HEK293 (cell line): Measurements from ENCODE around the gene ZNF76.

Source experiments
- CTCF ChIA-PET: fragments of 350-600 bp; formaldehyde crosslinking; extraction: SDS; loops from one replicate; lab custom pipeline; 2021; ENCODE audit warnings: antibody characterized with exemption; lab: Yijun Ruan, JAX
- POLR2A ChIA-PET: fragments of 300-600 bp; formaldehyde crosslinking; extraction: SDS; loops from one replicate; lab custom pipeline; 2020; ENCODE audit warnings: antibody characterized with exemption, inconsistent platforms; lab: Yijun Ruan, JAX
- H3K27ac ChIP-seq: fragments of 200-500 bp; sonication (Bioruptor generic); 2 replicates; pipeline ENCODE4 v1.5.1; 2014; ENCODE audit warnings: low read depth, low read length, control low read depth, inconsistent platforms; ENCODE audit errors: extremely low read depth
- H3K36me3 ChIP-seq, 2 experiments: fragments of 200-500 bp in 1 of 2; sonication (Bioruptor generic) in 1 of 2; 1 replicate in 1 of 2; 2 replicates in 1 of 2; pipeline ENCODE4 v1.5.1; 2014 to 2017; ENCODE audit warnings: inconsistent platforms in 2 of 2, low read length in 2 of 2; ENCODE audit not compliant: control insufficient read depth in 2 of 2, insufficient read depth in 1 of 2
- H3K4me1 ChIP-seq: fragments of 200-500 bp; sonication (Bioruptor generic); 2 replicates; pipeline ENCODE4 v1.5.1; 2014; ENCODE audit warnings: mild to moderate bottlenecking, low read length, inconsistent platforms; ENCODE audit not compliant: control insufficient read depth, insufficient read depth
- H3K4me3 ChIP-seq: 2 replicates; pipeline ENCODE4 v1.5.1; 2011; ENCODE audit warnings: low read depth, mild to moderate bottlenecking, control low read depth, low read length, moderate library complexity
- H3K9me3 ChIP-seq: fragments of 200-500 bp; sonication (Bioruptor generic); 2 replicates; pipeline ENCODE4 v1.5.1; 2014; ENCODE audit warnings: low read depth, low read length, inconsistent platforms; ENCODE audit not compliant: control insufficient read depth, insufficient read depth
- EGR2 ChIP-seq: fragments of 450-650 bp; formaldehyde crosslinking; IDR thresholded peaks from 2 replicates; pipeline ENCODE4 v1.5.1; 2016; ENCODE audit warnings: low read depth, missing biosample characterization, missing genetic modification characterization
- INSM2 ChIP-seq: fragments of 450-650 bp; formaldehyde crosslinking; IDR thresholded peaks from 2 replicates; pipeline ENCODE4 v1.5.1; 2016; ENCODE audit warnings: missing biosample characterization, missing genetic modification characterization
- KLF1 ChIP-seq: fragments of 450-650 bp; formaldehyde crosslinking; IDR thresholded peaks from 2 replicates; pipeline ENCODE4 v1.5.1; 2016; ENCODE audit warnings: missing biosample characterization, missing genetic modification characterization
- KLF9 ChIP-seq: fragments of 450-650 bp; formaldehyde crosslinking; IDR thresholded peaks from 2 replicates; pipeline ENCODE4 v1.5.1; 2016; ENCODE audit warnings: missing biosample characterization, missing genetic modification characterization, low read depth
- MZF1 ChIP-seq: fragments of 450-650 bp; formaldehyde crosslinking; IDR thresholded peaks from 2 replicates; pipeline ENCODE4 v1.5.1; 2017; ENCODE audit warnings: missing biosample characterization, missing genetic modification characterization, borderline replicate concordance
- PATZ1 ChIP-seq: fragments of 450-650 bp; formaldehyde crosslinking; IDR thresholded peaks from 2 replicates; pipeline ENCODE4 v1.5.1; 2016; ENCODE audit warnings: missing biosample characterization, missing genetic modification characterization
- SP2 ChIP-seq: fragments of 450-650 bp; formaldehyde crosslinking; IDR thresholded peaks from 2 replicates; pipeline ENCODE4 v1.5.1; 2016; ENCODE audit warnings: missing biosample characterization, missing genetic modification characterization
- SP3 ChIP-seq: fragments of 450-650 bp; formaldehyde crosslinking; IDR thresholded peaks from 2 replicates; pipeline ENCODE4 v1.5.1; 2016; ENCODE audit warnings: missing biosample characterization, missing genetic modification characterization
- TRIM28 ChIP-seq: IDR thresholded peaks from 2 replicates; pipeline ENCODE4 v1.6.1; 2011; ENCODE audit warnings: low read length, control low read depth, borderline replicate concordance
- YY1 ChIP-seq: fragments of 450-650 bp; formaldehyde crosslinking; IDR thresholded peaks from 2 replicates; pipeline ENCODE4 v1.5.1; 2018; ENCODE audit warnings: missing biosample characterization, missing genetic modification characterization
- ZBTB17 ChIP-seq: fragments of 450-650 bp; formaldehyde crosslinking; IDR thresholded peaks from 2 replicates; pipeline ENCODE4 v1.5.1; 2016; ENCODE audit warnings: missing biosample characterization, missing genetic modification characterization
- ZBTB49 ChIP-seq: fragments of 450-650 bp; formaldehyde crosslinking; IDR thresholded peaks from 2 replicates; pipeline ENCODE4 v1.5.1; 2016; ENCODE audit warnings: missing biosample characterization, missing genetic modification characterization, low read depth
- ZNF140 ChIP-seq: fragments of 450-650 bp; formaldehyde crosslinking; IDR thresholded peaks from 2 replicates; pipeline ENCODE4 v1.5.1; 2016; ENCODE audit warnings: missing biosample characterization, missing genetic modification characterization
- ZNF18 ChIP-seq: fragments of 450-650 bp; formaldehyde crosslinking; IDR thresholded peaks from 2 replicates; pipeline ENCODE4 v1.5.1; 2016; ENCODE audit warnings: missing biosample characterization, missing genetic modification characterization
- ZNF324 ChIP-seq: fragments of 450-650 bp; formaldehyde crosslinking; IDR thresholded peaks from 2 replicates; pipeline ENCODE4 v1.5.1; 2016; ENCODE audit warnings: missing biosample characterization, missing genetic modification characterization
- ZNF433 ChIP-seq: fragments of 450-650 bp; formaldehyde crosslinking; IDR thresholded peaks from 2 replicates; pipeline ENCODE4 v1.5.1; 2016; ENCODE audit warnings: missing biosample characterization, missing genetic modification characterization, low read depth
- ZNF521 ChIP-seq: fragments of 450-650 bp; formaldehyde crosslinking; IDR thresholded peaks from 2 replicates; pipeline ENCODE4 v1.5.1; 2017; ENCODE audit warnings: missing biosample characterization, mild to moderate bottlenecking, missing genetic modification characterization
- ZNF558 ChIP-seq: fragments of 450-650 bp; formaldehyde crosslinking; IDR thresholded peaks from 2 replicates; pipeline ENCODE4 v1.5.1; 2016; ENCODE audit warnings: missing biosample characterization, missing genetic modification characterization
- ZNF561 ChIP-seq: fragments of 450-650 bp; IDR thresholded peaks from 2 replicates; pipeline ENCODE4 v1.5.1; 2018; ENCODE audit warnings: missing biosample characterization, missing genetic modification characterization, borderline replicate concordance
- ZNF600 ChIP-seq: fragments of 450-650 bp; formaldehyde crosslinking; IDR thresholded peaks from 2 replicates; pipeline ENCODE4 v1.5.1; 2016; ENCODE audit warnings: missing biosample characterization, missing genetic modification characterization
- ZNF624 ChIP-seq: fragments of 450-650 bp; formaldehyde crosslinking; IDR thresholded peaks from 2 replicates; pipeline ENCODE4 v1.5.1; 2017; ENCODE audit warnings: missing biosample characterization, missing genetic modification characterization
- ZNF76 ChIP-seq: fragments of 450-650 bp; formaldehyde crosslinking; IDR thresholded peaks from 2 replicates; pipeline ENCODE4; 2016; ENCODE audit warnings: low read depth, missing biosample characterization, missing genetic modification characterization, borderline replicate concordance
- ZNF777 ChIP-seq: fragments of 450-650 bp; formaldehyde crosslinking; IDR thresholded peaks from 2 replicates; pipeline ENCODE4 v1.5.1; 2017; ENCODE audit warnings: missing biosample characterization, missing genetic modification characterization, borderline replicate concordance
- ZNF830 ChIP-seq: fragments of 450-650 bp; IDR thresholded peaks from 2 replicates; pipeline ENCODE4 v1.5.0; 2018; ENCODE audit warnings: missing biosample characterization, missing genetic modification characterization, low read depth, mild to moderate bottlenecking, moderate library complexity
- ZNF843 ChIP-seq: fragments of 450-650 bp; formaldehyde crosslinking; IDR thresholded peaks from 2 replicates; pipeline ENCODE4 v1.5.1; 2016; ENCODE audit warnings: missing biosample characterization, missing genetic modification characterization

ZNF76 gene

GRCh38 chr6:35299674-35300073 lies 40.1 kb downstream of the ZNF76 start (continued):
- no peak for TF ChIP-seq ZNF558
- TF ChIP-seq TRIM28: no peak
- no peak for TF ChIP-seq ZNF561
- no peak for TF ChIP-seq MZF1 (tag by site-specific recombination)
- TF ChIP-seq ZNF521 (tag by site-specific recombination): no peak

GRCh38 chr6:35300848-35301247 lies 41.3 kb downstream of the ZNF76 start:
- ChIA-PET CTCF (interaction anchor here (0.5 to 2.5 kb wide), 4 partner anchors 27 to 149 kb away, joined by 3 to 17 read pairs (median 4); no protein-coding TSS in a partner anchor), POLR2A (interaction anchor here (0.6 to 1.1 kb wide), 5 partner anchors 16 to 179 kb away, joined by 3 to 5 read pairs (median 4); no protein-coding TSS in a partner anchor)
- Histone ChIP-seq H3K4me1 (no peaks in the 10 kb centered on the region), H3K4me3 (no peak overlapping the region), H3K36me3 (no peaks in the 10 kb centered on the region), H3K27ac (no peak overlapping the region), H3K9me3 (no peaks in the 10 kb centered on the region)
- TF ChIP-seq YY1 (tag by site-specific recombination): no peak
- no peak for TF ChIP-seq ZNF76 (tag by site-specific recombination)
- TF ChIP-seq ZNF140 (tag by site-specific recombination): no peak
- TF ChIP-seq ZNF830 (tag by site-specific recombination): no peak
- TF ChIP-seq ZNF18: no peak
- TF ChIP-seq ZNF777 (tag by site-specific recombination): no peak
- TF ChIP-seq INSM2: no peak
- TF ChIP-seq ZNF324: no peak
- no peak for TF ChIP-seq ZNF624 (tag by site-specific recombination)

- no peak for TF ChIP-seq ZNF843 (tag by site-specific recombination)
- TF ChIP-seq KLF1 (tag by site-specific recombination): peak; percentile 86
- 0 out of 2 replicates have a peak, but pooled peaks have one; percentile 15 for TF ChIP-seq PATZ1 (tag by site-specific recombination)
- TF ChIP-seq ZNF433: no peak
- TF ChIP-seq ZBTB49 (tag by site-specific recombination): no peak
- peak; percentile 66 for TF ChIP-seq SP3 (tag by site-specific recombination)
- TF ChIP-seq ZBTB17 (tag by site-specific recombination): 0 out of 2 replicates have a peak, but pooled peaks have one; percentile 30
- TF ChIP-seq ZNF600 (tag by site-specific recombination): 0 out of 2 replicates have a peak, but pooled peaks have one; percentile 13
- no peak for TF ChIP-seq EGR2 (tag by site-specific recombination)
- TF ChIP-seq SP2: 0 out of 2 replicates have a peak, but pooled peaks have one; percentile 13
- TF ChIP-seq KLF9 (tag by site-specific recombination): peak; percentile 35; the same call in 1 of the 2 replicates
- no peak overlapping the region for H3K27ac ChIP-seq
- ChIA-PET POLR2A (interaction anchor here (0.8 to 2.3 kb wide), 5 partner anchors 8 to 89 kb away, joined by 3 to 18 read pairs (median 5); partner anchors contain the start of genes SCUBE3 and ZNF76), CTCF (interaction anchor here (1.0 to 3.4 kb wide), 7 partner anchors 10 to 147 kb away, joined by 3 to 32 read pairs (median 4); partner anchors contain the start of gene PPARD)
- H3K4me1 ChIP-seq: no peaks in the 10 kb centered on the region
- no peaks in the 10 kb centered on the region for H3K36me3 ChIP-seq
- no peak overlapping the region for H3K4me3 ChIP-seq
- no peaks in the 10 kb centered on the region for H3K9me3 ChIP-seq
Measured at GRCh38 chr6:35302604-35303241, 43.2 kb downstream of the ZNF76 start.
